SK-N-SH treated with all-trans-retinoic acid at 6 μM for 48 hours (cell line): ENCODE measurements around the gene OAS1.

Experiments
- BACH2 ChIP-seq: fragments of 250-450 bp; sonication (Bioruptor Pico); IDR thresholded peaks from 2 replicates; pipeline ENCODE4 v1.9.0; 2021; ENCODE audit warnings: mild to moderate bottlenecking, borderline replicate concordance
- CREB5 ChIP-seq: fragments of 250-450 bp; sonication (Bioruptor Pico); IDR thresholded peaks from 2 replicates; pipeline ENCODE4 v1.5.1; 2020; ENCODE audit warnings: low read depth, mild to moderate bottlenecking, moderate library complexity
- OSR1 ChIP-seq: fragments of 250-450 bp; sonication (Bioruptor Pico); IDR thresholded peaks from 2 replicates; pipeline ENCODE4 v1.8.0; 2022; ENCODE audit warnings: moderate library complexity, mild to moderate bottlenecking, inconsistent platforms
- PATZ1 ChIP-seq: fragments of 250-450 bp; sonication (Bioruptor Pico); IDR thresholded peaks from 2 replicates; pipeline ENCODE4 v1.8.0; 2020; ENCODE audit warnings: mild to moderate bottlenecking, moderate library complexity, borderline replicate concordance
- PPARA ChIP-seq: fragments of 250-450 bp; sonication (Bioruptor Pico); IDR thresholded peaks from 2 replicates; pipeline ENCODE4 v1.5.0; 2020; ENCODE audit warnings: mild to moderate bottlenecking, borderline replicate concordance
- ZFP30 ChIP-seq: fragments of 450-650 bp; formaldehyde crosslinking; IDR thresholded peaks from 2 replicates; pipeline ENCODE4 v1.5.0; 2022; ENCODE audit warnings: mild to moderate bottlenecking, moderate library complexity
- ZNF70 ChIP-seq: fragments of 450-650 bp; formaldehyde crosslinking; IDR thresholded peaks from 2 replicates; pipeline ENCODE4 v1.5.0; 2020; ENCODE audit warnings: mild to moderate bottlenecking, moderate library complexity
- TF ChIP-seq, protein P1 (sequence below): fragments of 250-450 bp; sonication (Bioruptor Pico); IDR thresholded peaks from 2 replicates; pipeline ENCODE4 v1.8.0; 2021; ENCODE audit warnings: low read depth, mild to moderate bottlenecking, moderate library complexity, borderline replicate concordance

DNA sequence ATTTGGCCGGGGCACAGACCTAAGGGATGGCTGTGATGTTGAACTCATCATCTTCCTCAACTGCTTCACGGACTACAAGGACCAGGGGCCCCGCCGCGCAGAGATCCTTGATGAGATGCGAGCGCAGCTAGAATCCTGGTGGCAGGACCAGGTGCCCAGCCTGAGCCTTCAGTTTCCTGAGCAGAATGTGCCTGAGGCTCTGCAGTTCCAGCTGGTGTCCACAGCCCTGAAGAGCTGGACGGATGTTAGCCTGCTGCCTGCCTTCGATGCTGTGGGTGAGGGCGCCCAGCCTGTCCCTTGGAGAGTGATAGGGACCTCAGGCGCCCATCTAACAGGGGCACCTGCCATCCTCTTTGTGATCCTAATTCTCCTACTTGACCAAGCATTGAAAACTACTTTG lies 43.9 kb downstream of the OAS1 start:
- TF ChIP-seq PATZ1 (no peak), BACH2 (CRISPR knock-in tag) (no peak), OSR1 (CRISPR knock-in tag) (no peak), PPARA (CRISPR knock-in tag) (no peak), ZNF70 (CRISPR knock-in tag) (no peak), CREB5 (CRISPR knock-in tag) (no peak), ZFP30 (CRISPR knock-in tag) (no peak)
- TF ChIP-seq, protein P1, sequence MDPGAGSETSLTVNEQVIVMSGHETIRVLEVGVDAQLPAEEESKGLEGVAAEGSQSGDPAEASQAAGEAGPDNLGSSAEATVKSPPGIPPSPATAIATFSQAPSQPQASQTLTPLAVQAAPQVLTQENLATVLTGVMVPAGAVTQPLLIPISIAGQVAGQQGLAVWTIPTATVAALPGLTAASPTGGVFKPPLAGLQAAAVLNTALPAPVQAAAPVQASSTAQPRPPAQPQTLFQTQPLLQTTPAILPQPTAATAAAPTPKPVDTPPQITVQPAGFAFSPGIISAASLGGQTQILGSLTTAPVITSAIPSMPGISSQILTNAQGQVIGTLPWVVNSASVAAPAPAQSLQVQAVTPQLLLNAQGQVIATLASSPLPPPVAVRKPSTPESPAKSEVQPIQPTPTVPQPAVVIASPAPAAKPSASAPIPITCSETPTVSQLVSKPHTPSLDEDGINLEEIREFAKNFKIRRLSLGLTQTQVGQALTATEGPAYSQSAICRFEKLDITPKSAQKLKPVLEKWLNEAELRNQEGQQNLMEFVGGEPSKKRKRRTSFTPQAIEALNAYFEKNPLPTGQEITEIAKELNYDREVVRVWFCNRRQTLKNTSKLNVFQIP (CRISPR knock-in tag) = no peak
